SH-SY5Y (cell line): ENCODE measurements around the gene LPIN3.

Experiments used
- GATA2 ChIP-seq: IDR thresholded peaks from 2 replicates; pipeline ENCODE4 v1.6.1; 2011; ENCODE audit warnings: mild to moderate bottlenecking, low read depth, low read length
- GATA3 ChIP-seq: IDR thresholded peaks from 2 replicates; pipeline ENCODE4 v1.6.1; 2011; ENCODE audit warnings: low read depth, mild to moderate bottlenecking, low read length, moderate library complexity

DNA sequence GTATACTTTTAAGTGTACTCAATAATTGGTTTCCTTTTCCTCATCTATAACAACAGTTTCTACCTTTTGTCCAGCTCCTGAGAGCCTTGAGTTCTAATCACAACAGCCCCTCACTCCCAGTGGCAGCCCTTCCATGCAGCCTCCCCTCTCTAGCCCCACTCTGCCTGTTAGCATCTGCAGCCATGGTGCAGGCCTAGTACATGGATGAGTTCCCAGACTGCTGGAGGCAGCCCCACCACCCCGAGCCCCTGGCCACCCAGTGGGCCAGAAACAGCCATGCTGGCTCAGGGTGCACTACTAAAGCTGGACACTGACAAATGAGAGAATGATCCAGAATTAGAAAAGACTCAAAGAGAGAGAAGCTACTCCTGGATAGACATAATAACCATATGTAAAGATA, 9.7 kb upstream of the LPIN3 start:
- TF ChIP-seq GATA2 (no peak), GATA3 (no peak)
